ENCODE data around the gene SLC27A1.

DNA sequence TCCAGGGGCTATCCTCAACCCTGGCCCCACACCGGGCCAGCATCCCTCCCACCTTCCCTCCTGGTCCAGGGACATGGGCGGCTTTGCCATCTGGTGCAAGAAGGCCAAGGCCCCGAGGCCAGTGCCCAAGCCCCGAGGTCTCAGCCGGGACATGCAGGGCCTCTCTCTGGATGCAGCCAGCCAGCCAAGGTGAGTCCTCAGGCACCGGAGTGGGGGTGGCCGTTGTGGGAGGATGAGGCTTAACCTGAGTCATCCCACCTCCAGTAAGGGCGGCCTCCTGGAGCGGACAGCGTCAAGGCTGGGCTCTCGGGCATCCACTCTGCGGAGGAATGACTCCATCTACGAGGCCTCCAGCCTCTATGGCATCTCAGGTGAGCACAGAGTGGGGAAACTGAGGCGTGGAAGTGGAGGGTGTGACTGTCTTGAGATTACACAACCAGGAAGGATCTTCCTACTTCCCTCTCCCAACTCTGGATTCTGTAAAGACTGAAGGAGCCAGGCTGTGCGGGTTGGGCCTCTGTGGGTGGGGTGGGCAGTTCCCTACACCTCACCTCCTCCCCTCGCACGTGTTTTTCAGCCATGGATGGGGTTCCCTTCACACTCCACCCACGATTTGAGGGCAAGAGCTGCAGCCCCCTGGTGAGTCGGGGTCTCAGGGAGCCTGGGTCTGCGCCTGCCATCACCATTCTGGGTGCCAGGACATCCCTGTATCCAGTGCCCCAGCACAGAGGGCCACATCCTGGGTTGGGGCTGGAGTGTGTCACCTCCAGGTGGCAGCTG lies 46.7 kb upstream of the SLC27A1 start:
- TF ChIP-seq, protein P1, sequence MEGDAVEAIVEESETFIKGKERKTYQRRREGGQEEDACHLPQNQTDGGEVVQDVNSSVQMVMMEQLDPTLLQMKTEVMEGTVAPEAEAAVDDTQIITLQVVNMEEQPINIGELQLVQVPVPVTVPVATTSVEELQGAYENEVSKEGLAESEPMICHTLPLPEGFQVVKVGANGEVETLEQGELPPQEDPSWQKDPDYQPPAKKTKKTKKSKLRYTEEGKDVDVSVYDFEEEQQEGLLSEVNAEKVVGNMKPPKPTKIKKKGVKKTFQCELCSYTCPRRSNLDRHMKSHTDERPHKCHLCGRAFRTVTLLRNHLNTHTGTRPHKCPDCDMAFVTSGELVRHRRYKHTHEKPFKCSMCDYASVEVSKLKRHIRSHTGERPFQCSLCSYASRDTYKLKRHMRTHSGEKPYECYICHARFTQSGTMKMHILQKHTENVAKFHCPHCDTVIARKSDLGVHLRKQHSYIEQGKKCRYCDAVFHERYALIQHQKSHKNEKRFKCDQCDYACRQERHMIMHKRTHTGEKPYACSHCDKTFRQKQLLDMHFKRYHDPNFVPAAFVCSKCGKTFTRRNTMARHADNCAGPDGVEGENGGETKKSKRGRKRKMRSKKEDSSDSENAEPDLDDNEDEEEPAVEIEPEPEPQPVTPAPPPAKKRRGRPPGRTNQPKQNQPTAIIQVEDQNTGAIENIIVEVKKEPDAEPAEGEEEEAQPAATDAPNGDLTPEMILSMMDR (IDR thresholded peaks at IDR 0.05) = no peak
- TF ChIP-seq POLR2A (IDR thresholded peaks at IDR 0.05) = no peak

Data from vagina (tissue), 2 donors.